GM21717 (cell line): ENCODE measurements around the gene RHBDD1.

Experiments used
- ATAC-seq: cut with Tn5 transposase; IDR thresholded peaks from one replicate; pipeline ENCODE4 v1.9.1; 2021; ENCODE audit warnings: mild to moderate bottlenecking, moderate library complexity; ENCODE audit not compliant: unreplicated experiment

The RHBDD1 gene

DNA sequence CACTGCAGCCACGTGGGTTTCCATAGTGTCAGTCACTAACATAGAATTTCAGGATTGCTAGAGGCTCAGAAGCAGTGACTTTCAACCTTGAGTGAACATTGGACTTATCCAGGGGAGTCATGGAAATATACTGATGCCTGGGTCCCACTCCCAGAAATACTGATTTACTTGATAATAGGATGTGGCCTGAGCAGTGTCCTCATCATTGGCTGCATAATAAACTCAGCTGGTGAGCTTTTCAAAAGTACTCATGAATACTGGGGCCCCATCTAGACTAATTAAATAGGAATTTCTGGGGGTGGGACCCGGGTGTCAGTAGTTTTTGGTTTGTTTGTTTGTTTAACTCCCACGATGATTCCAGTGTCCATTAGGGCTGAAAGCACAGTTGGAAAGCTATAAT, 186.8 kb downstream of the RHBDD1 start:
- ATAC-seq = no peak

DNA sequence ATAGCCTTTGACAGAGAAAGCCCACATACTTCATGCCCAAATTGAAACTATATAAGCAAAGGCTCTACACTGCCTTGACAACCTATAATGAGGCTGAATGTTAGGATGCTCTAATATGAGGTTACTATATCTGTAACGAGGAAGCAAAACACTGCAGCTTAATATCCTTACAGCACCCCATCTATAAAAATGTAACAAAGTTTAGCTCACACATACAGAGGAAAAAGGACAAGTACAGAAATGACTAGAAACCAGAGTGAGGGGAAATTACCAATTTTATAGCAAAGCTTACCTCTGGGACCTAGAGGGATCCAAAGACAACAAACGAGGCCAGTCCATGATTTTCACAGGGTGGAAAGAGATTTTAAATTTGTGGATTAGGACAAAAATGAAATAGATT, 189.7 kb downstream of the RHBDD1 start:
- peak; percentile 79 for ATAC-seq

DNA sequence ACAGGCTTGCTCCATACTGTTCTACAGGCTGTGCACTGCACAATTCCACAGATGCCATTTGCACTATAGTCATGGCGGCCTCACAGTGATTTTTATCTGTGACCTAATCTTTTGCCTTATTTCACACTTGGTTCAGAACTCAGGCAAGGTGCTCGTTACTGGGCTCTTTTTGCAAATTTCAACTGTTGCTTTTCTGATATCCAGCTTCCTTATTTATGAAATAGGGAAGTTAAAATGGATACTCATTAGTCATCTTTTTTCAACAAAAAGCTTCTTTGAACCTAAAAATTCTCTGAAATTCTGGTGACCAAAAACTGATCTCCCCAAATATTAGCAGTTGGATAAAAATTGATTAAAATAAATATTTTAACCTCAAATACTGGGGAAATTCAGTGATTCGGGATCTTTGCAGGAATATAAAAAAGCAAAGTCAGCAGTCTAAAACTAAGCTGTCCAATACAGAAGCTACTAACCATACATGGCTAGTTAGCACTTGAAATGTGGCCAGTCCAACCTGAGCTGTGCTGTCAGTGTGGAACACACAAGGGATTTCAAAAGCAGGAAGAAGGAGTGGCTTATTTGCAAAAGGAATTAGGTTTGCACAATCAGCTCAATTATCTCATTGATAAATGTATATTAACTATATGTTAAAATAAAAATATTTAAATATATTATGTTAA, 193.7 kb downstream of the RHBDD1 start:
- no peak for ATAC-seq

DNA sequence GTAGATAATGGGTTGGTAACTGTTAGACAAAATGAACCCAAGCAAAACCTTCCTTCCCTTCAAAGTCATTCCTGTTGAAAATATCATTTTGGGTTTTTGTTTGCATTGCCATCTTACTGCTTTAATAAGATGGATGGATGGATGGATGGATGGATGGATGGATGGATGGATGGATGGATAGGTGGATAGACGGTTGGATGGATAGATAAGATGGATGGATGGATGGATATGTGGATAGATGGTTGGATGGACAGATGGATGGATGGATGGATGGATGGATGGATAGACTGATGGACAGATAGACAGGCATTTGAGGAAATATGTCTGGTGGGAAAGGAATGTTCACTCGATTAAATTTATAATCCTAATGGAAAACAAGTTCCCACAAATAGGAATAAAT, 194.9 kb downstream of the RHBDD1 start:
- no peak for ATAC-seq

DNA sequence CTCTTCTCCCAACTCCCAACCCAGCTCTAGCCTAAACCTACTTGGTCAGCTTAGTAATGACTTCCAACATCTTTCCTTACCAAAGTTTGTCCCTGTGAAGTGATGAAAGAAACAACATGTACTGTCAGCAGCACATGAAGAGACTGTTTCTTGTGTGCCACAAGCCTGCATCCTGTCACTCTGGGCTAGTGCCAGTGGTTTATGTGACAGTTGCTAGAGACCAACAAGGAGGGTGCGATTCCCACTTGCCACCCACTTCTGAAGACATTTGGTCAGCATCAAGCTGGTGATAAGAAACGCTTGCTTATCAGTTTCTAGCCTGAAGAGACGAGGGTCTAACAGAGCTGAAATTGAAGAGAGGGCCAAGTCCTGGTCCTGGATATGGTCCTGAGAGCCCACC, 195.5 kb downstream of the RHBDD1 start:
- ATAC-seq = no peak

DNA sequence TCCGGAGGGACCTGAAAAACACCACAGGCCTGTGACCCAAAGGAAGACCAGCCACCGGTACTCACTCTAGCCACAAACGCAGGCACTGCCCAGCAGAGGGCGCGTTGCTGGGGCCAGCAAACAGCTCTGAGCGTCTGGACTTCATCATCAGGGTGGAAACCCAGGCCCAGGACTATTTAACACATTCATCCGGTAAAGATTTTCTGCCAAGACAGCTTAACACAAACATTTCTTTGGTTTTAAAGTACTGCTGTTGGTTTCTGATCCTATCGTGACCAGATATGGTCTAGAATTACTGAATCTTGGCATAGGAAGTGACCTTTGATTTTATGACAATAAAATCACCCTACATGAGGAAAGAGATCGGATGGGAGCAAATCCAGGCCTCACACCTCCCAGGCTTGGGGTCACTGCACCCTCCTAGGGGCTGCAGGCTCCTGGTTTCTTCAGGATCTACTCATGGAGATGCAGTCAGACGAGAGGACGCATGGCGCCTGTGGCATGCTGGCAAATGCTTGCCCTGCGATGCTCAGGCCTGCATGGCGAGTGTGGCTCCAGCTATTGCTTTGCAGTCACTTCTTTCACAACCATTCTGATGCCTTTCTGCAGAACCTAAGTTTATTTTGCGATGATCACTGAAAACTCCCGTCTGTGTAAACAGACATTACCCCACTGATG, 197.8 kb downstream of the RHBDD1 start:
- no peak for ATAC-seq

DNA sequence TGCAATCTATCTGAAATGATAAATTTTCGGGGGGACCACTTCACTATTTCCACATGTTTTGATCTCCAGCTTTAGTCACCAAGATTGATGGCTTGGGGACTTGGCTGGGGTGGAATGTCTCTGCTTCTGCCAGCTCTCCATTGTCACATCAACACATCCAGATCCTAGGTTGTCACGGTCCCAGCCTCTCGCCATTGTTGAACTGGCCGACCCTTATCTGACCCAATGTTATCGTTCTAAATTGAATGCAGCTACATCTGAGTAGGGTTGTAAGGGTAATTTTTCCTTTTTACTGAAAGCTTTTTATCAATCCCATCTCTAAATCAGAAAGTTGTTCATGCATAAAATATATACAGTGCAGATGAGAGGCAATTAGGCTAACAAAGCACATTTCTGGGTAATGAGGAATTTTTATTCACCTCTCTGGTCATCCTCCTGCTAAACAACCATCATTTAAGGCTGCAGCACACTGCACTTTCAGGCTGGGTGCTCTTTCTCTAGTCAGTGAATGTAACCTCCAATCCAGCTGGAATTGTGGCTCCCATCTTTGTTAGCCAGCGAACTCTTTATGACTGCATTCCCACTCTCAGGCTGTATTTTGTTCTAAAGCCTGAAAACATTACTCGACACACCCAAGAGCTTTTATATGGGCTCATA, 200.0 kb downstream of the RHBDD1 start:
- no peak for ATAC-seq

DNA sequence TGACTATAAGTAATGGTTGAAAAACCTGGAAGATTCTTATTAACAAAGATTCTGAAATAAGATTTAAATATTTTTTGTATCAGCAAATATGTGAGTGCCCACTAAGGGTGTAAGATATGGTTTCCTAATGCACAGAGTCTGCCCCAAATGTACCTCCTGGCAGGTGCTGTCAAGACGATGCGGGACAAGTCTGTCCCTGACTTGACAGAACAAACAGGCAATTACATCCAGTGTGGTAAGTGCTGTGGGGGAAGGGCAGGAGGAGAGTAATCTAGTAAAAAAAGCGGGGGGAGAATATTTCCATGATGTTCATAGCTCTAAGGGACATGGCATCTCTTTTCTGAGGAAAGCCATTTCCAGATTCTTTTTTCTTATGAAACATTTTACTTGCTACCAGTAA, 200.7 kb downstream of the RHBDD1 start:
- no peak for ATAC-seq

DNA sequence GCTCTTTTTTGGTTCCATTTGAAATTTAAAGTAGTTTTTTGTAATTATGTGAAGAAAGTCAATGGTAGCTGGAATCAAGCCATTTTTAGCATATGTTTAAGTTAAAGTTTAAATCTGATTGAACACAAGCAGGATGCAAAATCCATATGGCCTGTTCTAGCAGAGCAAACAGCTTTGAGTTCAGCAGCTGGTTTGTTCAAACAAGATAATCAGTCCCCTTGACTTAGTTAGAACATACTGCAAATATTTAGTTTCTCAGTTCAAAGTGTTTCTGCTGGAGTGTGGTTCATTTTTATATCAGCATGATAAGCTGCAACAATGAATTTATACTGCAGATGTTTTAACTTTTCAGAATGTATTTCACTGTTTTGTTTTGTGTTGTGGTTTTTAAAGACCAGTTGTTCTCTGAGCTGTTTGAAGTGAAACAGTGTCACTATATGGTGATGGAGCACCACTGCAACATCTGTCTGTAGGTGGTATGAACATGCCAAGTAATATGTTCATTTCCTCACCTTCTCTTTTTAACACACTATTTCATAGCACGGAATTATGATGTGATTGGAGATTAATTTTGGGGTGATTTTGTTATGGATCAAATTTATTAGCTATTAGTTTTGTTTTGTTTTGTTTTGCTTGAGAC, 202.8 kb downstream of the RHBDD1 start:
- no peak for ATAC-seq

DNA sequence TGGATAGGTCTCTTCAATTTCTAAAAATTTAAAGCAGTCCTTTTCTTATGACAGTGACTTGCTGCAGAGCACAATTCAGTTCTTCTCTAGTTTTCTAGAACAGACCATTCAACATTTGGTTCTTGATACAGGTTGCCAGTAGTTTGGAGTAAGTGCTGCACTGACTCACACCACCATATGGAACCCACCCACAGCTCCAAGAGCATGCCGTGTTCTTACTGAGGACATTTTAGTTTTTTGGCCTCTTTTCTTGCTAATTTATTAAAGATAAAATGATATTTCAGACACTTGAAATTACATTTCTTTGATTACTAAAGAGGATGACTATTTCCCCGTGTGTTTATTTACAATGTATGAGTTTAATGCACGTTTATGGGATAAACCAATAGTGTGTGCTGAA, 208.1 kb downstream of the RHBDD1 start:
- no peak for ATAC-seq
